ENCODE measurements around the gene ZNF705A.
"Not testable (repeated sequence)": the region's sequence is repeated elsewhere in the genome, so short reads cannot be mapped to it uniquely, and the experiment has no call there.

The ZNF705A gene

DNA sequence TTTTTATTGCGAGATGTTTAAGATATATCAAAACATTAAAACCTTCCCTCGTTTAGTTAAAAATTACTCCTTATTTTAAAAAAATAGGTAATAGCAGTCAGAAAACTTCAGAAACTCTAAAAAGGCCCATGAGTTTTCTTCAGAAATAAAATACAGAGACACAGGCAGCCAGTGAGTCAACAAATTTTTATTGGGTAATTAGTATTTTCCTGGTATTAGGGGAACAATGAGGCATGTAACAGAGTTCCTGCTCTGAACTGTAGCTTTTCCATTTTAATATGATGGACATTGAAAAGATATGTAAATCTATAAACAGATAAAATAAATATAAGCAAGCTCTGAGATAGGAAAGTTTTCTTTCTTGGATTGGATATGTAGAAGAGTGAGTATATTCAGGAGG lies 399 bp upstream of the ZNF705A start:
- peak overlapping the region; percentile 98 for H3K27ac Mint-ChIP-seq
- H3K27me3 Mint-ChIP-seq: no peaks in the 10 kb centered on the region
- H3K4me3 Mint-ChIP-seq: peak overlapping the region; percentile 55

DNA sequence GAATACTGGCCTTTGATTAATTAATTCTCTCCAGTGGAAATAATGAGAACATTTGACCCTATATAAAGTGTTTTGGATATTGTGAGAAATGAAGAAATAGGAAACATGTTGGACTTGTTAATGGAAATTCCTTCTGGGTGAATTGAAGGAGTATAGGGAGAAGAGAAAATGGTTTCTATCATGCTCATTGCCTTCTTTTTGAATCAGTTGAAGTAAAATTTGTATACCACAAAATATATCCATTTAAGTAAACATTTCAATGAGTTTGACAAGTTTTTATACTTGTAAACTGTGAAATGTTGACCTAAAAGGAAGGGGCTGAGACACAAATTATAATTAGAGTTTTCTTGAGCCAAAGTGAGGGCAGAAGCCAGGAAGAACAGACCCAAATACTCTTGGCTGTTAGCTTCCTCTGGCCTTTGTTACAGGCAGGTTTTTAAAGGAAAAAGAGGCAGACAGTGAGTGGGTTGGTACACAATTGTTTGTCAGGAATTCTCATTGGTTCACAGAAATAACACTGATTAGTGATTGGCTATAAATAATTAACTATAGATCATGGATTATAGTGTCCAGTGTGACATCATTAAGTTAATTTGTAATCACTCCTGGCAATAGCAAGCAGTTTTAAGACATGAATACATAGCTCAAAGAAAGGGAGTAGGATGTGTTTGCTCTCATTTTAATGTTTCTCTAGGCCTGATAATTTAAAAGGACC lies 826 bp downstream of the ZNF705A start:
- Mint-ChIP-seq H3K4me3 (no peak overlapping the region), H3K4me1 (ENCODE audit: low read depth) (peaks cover 93% of the 10 kb centered on the region), H3K9me3 (peaks cover 17% of the 10 kb centered on the region), H3K36me3 (ENCODE audit: low read depth) (peaks cover 24% of the 10 kb centered on the region), H3K27ac (peak overlapping the region; percentile 98), H3K27me3 (no peaks in the 10 kb centered on the region)
- intact Hi-C loops (cut with micrococcal nuclease): loop anchor here (5.0 kb wide), 1 partner anchor 35 kb away; the partner anchor contains the start of gene CLEC4A

More for the DNA sequence above, 399 bp upstream of the ZNF705A start:
- H3K9me3 Mint-ChIP-seq: peaks cover 17% of the 10 kb centered on the region
- peaks cover 94% of the 10 kb centered on the region for H3K4me1 Mint-ChIP-seq (ENCODE audit: low read depth)
- H3K36me3 Mint-ChIP-seq (ENCODE audit: low read depth): peaks cover 23% of the 10 kb centered on the region
- intact Hi-C loops (cut with micrococcal nuclease): loop anchor here (5.0 kb wide), 1 partner anchor 34 kb away; the partner anchor contains the start of gene CLEC4A

DNA sequence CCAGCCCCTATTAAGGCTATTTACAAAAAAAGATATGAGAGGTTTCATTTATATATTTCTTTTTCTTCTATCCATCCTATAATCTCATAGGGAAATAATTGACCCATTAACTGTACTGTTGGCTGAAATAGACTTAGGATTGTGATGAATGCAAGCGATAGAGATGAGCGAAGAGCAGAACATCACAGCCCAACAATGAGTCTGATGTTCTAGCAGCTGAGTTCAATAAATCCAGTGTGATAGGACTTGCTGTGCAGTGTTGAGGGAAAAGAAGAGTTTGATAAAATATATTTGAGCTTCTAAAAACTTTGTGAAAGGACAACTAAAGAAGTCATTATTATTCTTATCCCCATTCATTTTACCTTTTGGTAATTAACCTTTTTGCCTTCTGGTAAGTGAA lies 16.1 kb downstream of the ZNF705A start:
- H3K9me3 Mint-ChIP-seq; intact Hi-C loops (cut with micrococcal nuclease); H3K4me1 Mint-ChIP-seq (ENCODE audit: low read depth); H3K27me3 Mint-ChIP-seq; H3K4me3 Mint-ChIP-seq; H3K36me3 Mint-ChIP-seq (ENCODE audit: low read depth); H3K27ac Mint-ChIP-seq: not testable (repeated sequence)

DNA sequence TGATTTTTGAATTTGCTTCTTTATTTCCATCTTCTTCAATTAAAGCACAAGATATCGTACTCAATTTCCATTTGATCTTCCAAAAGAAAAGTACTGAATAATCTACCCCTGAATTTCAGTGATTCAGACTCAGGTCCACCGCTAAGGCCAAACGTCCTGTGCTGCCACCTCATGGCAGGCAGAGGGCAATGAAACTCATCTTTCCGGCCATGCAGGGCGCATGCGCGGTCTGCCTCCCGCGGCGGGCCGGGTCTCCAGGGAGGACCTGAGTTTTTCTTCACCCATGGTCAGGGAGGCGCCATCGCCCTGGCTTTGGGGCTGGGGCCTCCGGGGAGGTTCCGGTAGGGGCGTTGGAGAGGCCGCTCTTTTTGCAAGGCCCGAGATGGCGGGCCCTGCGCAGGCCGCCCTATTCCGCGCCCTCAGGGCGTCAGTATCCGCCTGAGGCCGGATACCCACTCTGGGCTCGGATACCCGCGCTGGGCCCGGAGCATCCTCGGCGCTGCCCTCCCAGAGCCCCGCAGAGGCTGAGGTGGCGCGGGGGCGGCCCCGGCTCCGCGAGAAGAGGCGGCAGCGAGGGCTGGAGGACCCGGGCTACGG lies 23.3 kb downstream of the ZNF705A start:
- not testable (repeated sequence) for H3K9me3 Mint-ChIP-seq; H3K27me3 Mint-ChIP-seq; H3K36me3 Mint-ChIP-seq (ENCODE audit: low read depth)
- intact Hi-C loops (cut with micrococcal nuclease): loop anchor here (2.0 kb wide), 1 partner anchor 25 kb away; no protein-coding TSS in a partner anchor
- Mint-ChIP-seq H3K4me3 (peak overlapping the region; percentile 82), H3K27ac (peak overlapping the region; percentile 86), H3K4me1 (ENCODE audit: low read depth) (peaks cover 12% of the 10 kb centered on the region)

DNA sequence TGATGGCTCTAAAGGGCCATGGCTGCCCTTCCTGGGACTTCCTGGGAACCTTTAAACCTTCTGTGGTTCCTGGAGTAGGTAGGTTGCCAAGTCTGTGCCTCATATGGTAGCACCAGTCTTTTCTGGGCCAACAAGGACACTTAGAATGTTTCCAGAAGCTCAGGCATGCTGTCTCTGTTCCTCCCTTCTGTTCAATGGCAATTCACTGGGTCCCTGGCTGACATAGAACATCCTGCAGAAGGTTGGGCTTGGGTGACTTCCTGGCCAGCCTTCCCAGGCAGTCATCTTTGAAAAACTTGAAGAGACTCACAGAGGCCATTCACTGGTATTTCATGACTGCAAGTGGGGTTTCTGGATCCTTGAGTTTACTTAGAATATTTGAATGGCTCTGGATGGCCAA lies 24.5 kb downstream of the ZNF705A start:
- not testable (repeated sequence) for H3K9me3 Mint-ChIP-seq; H3K27me3 Mint-ChIP-seq; H3K27ac Mint-ChIP-seq; H3K36me3 Mint-ChIP-seq (ENCODE audit: low read depth); H3K4me3 Mint-ChIP-seq
- intact Hi-C loops (cut with micrococcal nuclease): loop anchor here (2.0 kb wide), 1 partner anchor 26 kb away; no protein-coding TSS in a partner anchor
- H3K4me1 Mint-ChIP-seq (ENCODE audit: low read depth): peaks cover 12% of the 10 kb centered on the region

DNA sequence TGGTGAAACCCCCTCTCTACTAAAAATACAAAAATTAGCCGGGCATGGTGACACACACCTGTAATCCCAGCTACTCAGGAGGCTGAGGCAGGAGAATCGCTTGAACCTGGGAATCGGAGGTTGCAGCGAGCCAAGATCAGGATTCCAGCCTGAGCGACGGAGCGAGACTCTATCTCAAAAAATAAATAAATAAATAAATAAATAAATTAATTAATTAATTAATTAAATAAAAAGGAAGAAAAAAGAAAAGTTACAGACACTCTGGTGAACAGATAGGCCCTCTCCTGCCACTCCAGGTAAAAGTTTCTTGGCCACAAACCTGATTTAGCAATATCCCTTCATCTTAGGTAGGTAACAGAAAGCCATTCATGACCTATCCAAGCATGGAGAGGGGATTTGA lies 26.1 kb downstream of the ZNF705A start:
- H3K27ac Mint-ChIP-seq; H3K27me3 Mint-ChIP-seq; intact Hi-C loops (cut with micrococcal nuclease); H3K36me3 Mint-ChIP-seq (ENCODE audit: low read depth); H3K4me3 Mint-ChIP-seq; H3K9me3 Mint-ChIP-seq: not testable (repeated sequence)
- peaks cover 12% of the 10 kb centered on the region for H3K4me1 Mint-ChIP-seq (ENCODE audit: low read depth)

DNA sequence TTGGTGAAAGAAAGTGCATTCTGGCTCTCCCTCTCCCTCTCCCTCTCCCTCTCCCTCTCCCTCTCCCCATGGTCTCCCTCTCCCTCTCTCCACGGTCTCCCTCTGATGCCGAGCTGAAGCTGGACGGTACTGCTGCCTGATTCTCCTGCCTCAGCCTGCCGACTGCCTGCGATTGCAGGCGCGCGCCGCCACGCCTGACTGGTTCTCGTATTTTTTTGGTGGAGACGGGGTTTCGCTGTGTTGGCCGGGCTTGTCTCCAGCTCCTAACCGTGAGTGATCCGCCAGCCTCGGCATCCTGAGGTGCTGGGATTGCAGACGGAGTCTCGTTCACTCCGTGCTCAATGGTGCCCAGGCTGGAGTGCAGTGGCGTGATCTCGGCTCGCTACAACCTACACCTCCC lies 26.5 kb downstream of the ZNF705A start:
- H3K27me3 Mint-ChIP-seq; H3K27ac Mint-ChIP-seq; H3K9me3 Mint-ChIP-seq; H3K36me3 Mint-ChIP-seq (ENCODE audit: low read depth); intact Hi-C loops (cut with micrococcal nuclease); H3K4me3 Mint-ChIP-seq: not testable (repeated sequence)
- peaks cover 12% of the 10 kb centered on the region for H3K4me1 Mint-ChIP-seq (ENCODE audit: low read depth)

DNA sequence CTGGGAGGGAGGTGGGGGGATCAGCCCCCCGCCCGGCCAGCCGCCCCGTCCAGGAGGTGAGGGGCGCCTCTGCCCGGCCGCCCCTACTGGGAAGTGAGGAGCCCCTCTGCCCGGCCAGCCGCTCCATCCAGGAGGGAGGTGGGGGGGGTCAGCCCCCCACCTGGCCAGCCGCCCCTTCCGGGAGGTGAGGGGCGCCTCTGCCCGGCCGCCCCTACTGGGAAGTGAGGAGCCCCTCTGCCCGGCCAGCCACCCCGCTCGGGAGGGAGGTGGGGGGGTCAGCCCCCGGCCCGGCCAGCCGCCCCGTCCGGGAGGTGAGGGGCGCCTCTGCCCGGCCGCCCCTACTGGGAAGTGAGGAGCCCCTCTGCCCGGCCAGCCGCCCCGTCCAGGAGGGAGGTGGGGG lies 27.4 kb downstream of the ZNF705A start:
- H3K36me3 Mint-ChIP-seq (ENCODE audit: low read depth); H3K4me3 Mint-ChIP-seq; H3K27ac Mint-ChIP-seq; intact Hi-C loops (cut with micrococcal nuclease); H3K27me3 Mint-ChIP-seq; H3K9me3 Mint-ChIP-seq: not testable (repeated sequence)
- H3K4me1 Mint-ChIP-seq (ENCODE audit: low read depth): peaks cover 19% of the 10 kb centered on the region

DNA sequence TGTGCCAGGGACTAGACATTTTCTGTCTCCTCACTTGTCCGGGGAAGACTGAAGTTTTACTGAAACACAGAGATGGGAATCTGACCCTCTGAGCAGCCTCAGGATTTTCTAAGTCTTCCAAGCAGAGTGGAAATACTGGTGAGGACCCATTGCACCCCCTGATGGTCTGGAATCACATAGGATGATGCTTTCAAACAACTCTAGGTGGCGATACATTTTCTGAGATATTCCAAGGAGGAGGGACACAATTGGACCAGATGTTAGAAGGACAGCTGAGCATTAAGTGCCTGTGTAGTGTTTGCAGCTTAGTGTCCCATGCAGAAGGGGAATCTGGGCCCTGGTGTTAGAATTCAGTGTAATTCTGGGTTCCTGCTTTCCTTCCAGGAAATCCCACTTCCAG lies 31.3 kb downstream of the ZNF705A start:
- H3K9me3 Mint-ChIP-seq; H3K36me3 Mint-ChIP-seq (ENCODE audit: low read depth); H3K4me1 Mint-ChIP-seq (ENCODE audit: low read depth); H3K4me3 Mint-ChIP-seq; intact Hi-C loops (cut with micrococcal nuclease); H3K27ac Mint-ChIP-seq; H3K27me3 Mint-ChIP-seq: not testable (repeated sequence)

DNA sequence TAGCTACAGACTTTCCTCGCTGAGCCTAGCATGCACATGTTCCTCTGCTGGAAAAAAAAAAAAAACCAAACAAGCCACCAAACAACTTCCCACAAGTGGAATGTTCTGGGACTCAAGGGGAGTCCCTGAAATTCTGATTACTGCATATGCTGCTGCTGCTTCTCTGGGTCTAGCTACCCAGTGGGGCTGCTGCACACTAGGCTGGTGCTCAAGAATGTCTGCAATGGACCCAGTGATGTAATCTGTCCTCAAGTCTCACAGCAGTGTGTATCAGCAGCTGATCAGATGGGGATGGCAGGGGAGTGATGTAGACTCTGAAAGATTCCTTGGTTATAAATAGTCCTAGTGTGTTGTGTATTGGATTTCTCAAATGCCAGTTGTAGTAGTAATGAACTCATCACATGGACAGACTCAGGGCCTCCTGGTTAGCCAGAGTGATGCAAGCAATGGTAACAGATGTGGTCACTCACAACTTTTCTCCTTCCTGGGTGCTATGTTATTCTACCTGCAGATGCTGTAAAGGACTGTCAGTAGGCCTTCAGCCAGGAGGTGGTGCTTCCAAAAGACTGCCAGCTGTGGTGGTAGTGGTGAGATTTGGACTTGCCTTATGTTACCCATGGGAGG lies 41.0 kb downstream of the ZNF705A start:
- H3K4me1 Mint-ChIP-seq (ENCODE audit: low read depth); H3K4me3 Mint-ChIP-seq; H3K9me3 Mint-ChIP-seq; intact Hi-C loops (cut with micrococcal nuclease); H3K27ac Mint-ChIP-seq; H3K27me3 Mint-ChIP-seq; H3K36me3 Mint-ChIP-seq (ENCODE audit: low read depth): not testable (repeated sequence)

DNA sequence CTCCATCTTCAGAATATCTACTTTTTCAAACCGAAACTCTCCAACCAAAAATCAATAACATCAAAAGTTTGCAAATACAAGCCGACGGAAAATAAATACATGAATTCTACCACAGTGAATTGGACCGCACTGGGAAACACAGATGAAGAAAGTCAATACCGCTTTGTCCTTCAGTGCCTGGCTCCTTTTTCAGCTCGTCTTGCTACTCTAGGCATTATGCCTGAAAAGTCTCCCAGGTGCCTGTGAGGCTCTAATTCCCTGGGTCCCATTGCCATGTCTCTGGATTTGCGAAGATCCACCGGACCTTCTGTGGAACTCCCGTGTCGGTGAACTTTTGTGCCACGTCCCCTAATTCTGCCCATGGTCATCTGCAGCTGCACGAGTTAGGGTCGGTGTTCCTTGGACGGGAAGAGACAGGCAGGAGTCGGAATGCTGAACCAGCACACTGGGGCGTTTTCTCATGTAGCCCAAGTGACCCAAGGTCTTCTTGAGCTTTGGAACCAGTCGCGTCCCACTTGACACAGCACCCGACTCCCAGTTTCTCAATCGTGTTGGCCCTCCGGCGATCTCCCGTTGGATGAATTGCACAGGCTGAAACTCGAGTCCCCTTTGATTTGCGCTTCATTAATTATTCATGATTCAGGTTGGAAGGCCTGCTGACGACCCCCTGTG lies 62.0 kb downstream of the ZNF705A start:
- H3K27me3 Mint-ChIP-seq: peaks cover 11% of the 10 kb centered on the region
- H3K9me3 Mint-ChIP-seq; H3K4me3 Mint-ChIP-seq; H3K27ac Mint-ChIP-seq; intact Hi-C loops (cut with micrococcal nuclease); H3K4me1 Mint-ChIP-seq (ENCODE audit: low read depth): not testable (repeated sequence)
- peaks cover 12% of the 10 kb centered on the region for H3K36me3 Mint-ChIP-seq (ENCODE audit: low read depth)

DNA sequence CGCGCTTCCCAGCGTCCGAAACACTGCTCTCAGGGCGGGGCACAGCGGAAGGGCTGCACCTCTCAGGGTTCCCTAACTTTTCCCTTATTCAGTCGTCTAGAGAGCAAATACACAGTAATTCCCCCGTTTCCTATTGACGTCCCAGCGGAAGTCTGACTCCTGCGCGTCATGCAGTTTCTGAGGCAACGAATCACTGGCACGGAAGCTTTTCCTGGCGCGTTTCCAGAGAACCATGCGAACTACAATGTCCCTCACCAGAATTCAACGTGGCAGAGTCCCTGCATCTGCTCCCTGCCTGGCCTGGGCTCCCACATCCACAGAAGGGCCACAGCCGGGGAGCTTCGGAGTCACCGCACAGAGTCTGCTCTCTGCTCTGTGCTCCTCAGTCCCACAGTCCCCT lies 64.6 kb downstream of the ZNF705A start:
- H3K9me3 Mint-ChIP-seq; intact Hi-C loops (cut with micrococcal nuclease); H3K27me3 Mint-ChIP-seq; H3K27ac Mint-ChIP-seq; H3K4me3 Mint-ChIP-seq: not testable (repeated sequence)
- H3K36me3 Mint-ChIP-seq (ENCODE audit: low read depth): peaks cover 12% of the 10 kb centered on the region
- H3K4me1 Mint-ChIP-seq (ENCODE audit: low read depth): peaks cover 12% of the 10 kb centered on the region

DNA sequence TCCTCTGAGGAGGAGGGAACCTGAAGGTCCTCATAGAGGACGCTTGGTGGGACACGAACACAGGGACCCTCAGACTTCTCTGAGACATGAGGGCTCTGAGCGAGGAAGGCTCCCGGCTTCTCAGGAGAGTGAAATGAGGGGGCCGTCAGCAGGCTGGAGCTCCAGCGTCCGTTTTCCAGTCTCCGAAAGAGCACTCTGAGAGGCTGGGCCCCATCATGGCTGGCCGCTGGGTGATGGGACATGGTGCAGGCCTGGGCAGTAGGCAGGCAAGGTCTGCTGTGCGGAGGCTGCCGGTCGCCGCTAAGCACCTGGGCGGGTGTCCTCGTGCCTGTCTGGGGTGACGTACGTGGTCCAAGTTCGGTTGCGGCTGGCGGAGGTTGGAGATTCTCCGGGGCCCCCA lies 65.0 kb downstream of the ZNF705A start:
- H3K4me3 Mint-ChIP-seq; intact Hi-C loops (cut with micrococcal nuclease); H3K9me3 Mint-ChIP-seq; H3K27me3 Mint-ChIP-seq; H3K27ac Mint-ChIP-seq: not testable (repeated sequence)
- Mint-ChIP-seq H3K4me1 (ENCODE audit: low read depth) (peaks cover 17% of the 10 kb centered on the region), H3K36me3 (ENCODE audit: low read depth) (peaks cover 12% of the 10 kb centered on the region)

DNA sequence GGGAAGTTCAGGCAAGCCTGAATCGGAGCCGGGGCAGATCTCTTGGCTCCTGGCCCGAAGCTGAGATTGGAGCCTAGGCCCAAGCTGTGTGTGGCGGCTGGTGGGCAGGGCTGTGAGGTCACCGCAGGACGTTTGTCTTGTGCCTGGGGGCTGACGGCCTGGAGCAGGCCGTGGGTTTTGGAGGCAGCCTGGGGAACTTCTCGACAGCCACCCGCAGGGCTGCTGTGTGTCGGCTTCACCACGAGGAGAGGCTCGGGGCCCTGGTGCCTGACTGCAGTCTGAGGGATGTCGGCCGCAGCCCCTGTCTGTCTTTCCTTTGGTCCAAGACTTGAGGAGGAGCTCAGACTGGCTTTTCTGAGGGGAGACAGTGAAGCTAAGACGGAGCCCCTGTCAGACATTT lies 65.5 kb downstream of the ZNF705A start:
- intact Hi-C loops (cut with micrococcal nuclease); H3K9me3 Mint-ChIP-seq; H3K27ac Mint-ChIP-seq; H3K27me3 Mint-ChIP-seq; H3K4me3 Mint-ChIP-seq: not testable (repeated sequence)
- Mint-ChIP-seq H3K4me1 (ENCODE audit: low read depth) (peaks cover 21% of the 10 kb centered on the region), H3K36me3 (ENCODE audit: low read depth) (peaks cover 12% of the 10 kb centered on the region)
